NCI-H1105 treated with DMSO at 0.1 percent for 48 hours (cell line): ENCODE measurements around the gene MARK1.

Source experiments
- DNase-seq: peaks from one replicate; lab custom pipeline; 2025; lab: John Stamatoyannopoulos, UW

Gene MARK1

GRCh38 chr1:220711056-220711809 is 183.3 kb downstream of the MARK1 start:
- DNase-seq: no peak
